Fibroblast of lung (primary cell): Measurements from ENCODE around the gene SNX33.

Experiments
- EZH2 ChIP-seq: IDR thresholded peaks from 2 replicates; pipeline ENCODE4 v1.5.1; 2012; ENCODE audit warnings: low read length, control low read depth, mild to moderate bottlenecking; ENCODE audit errors: missing control alignments
- TF ChIP-seq, protein P1 (sequence below), 2 donors: IDR thresholded peaks in 1 of 2; conservative IDR thresholded peaks in 1 of 2; 1 replicate in 1 of 2; 2 replicates in 1 of 2; pipeline ENCODE4 v1.5.1; 2011 to 2012; ENCODE audit warnings: low read length in 2 of 2, control low read depth in 1 of 2, inconsistent platforms in 1 of 2, low read depth in 1 of 2, mild to moderate bottlenecking in 1 of 2

DNA sequence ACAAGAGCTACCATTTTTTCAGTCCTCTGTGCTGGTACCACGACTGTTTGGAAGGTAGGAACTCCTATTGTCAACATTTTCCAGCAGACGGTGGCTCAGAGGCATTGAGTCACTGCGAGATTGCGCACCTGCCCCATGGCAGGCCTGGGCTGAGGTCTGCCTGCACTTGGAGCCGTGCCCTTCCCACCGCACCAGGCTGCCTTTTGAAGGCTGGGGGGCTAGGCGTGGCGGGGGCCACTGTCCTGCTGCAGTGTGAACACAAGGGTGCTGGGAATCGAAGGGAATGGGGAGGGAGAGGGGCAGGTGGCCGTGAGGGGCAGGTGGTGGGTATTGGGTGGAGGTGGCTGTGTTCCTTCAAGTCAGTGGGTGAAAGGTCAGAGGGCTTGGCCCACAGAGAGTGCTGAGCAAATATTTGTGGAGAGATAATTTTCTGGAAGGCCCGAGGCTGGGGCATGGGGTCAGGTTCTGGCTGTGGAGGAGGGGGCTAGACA is 16.3 kb downstream of the SNX33 start:
- TF ChIP-seq, protein P1, sequence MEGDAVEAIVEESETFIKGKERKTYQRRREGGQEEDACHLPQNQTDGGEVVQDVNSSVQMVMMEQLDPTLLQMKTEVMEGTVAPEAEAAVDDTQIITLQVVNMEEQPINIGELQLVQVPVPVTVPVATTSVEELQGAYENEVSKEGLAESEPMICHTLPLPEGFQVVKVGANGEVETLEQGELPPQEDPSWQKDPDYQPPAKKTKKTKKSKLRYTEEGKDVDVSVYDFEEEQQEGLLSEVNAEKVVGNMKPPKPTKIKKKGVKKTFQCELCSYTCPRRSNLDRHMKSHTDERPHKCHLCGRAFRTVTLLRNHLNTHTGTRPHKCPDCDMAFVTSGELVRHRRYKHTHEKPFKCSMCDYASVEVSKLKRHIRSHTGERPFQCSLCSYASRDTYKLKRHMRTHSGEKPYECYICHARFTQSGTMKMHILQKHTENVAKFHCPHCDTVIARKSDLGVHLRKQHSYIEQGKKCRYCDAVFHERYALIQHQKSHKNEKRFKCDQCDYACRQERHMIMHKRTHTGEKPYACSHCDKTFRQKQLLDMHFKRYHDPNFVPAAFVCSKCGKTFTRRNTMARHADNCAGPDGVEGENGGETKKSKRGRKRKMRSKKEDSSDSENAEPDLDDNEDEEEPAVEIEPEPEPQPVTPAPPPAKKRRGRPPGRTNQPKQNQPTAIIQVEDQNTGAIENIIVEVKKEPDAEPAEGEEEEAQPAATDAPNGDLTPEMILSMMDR (conservative IDR thresholded peaks at IDR 0.05 in 1 of 2, IDR thresholded peaks at IDR 0.05 in 1 of 2; ENCODE audit: low read depth in 1 of 2, low read length in 2 of 2) = no peak
- no peak for TF ChIP-seq EZH2
